Renal pelvis (tissue), 4 donors: Measurements from ENCODE around the gene ANKRD62. TPM values are rescaled to one million over a fixed set of nuclear protein-coding genes. Genes with fewer than 3 reads are reported as not detected.
"Not testable (repeated sequence)": the region's sequence is repeated elsewhere in the genome, so short reads cannot be mapped to it uniquely, and the experiment has no call there.

Source experiments
- DNase-seq: peaks from one replicate; pipeline ENCODE4 v3.0.0-alpha.2; 2013
- polyA plus RNA-seq, 3 donors: library from polyadenylated mRNA; unstranded; fragments of 120-200 nt; gene quantifications; one replicate each; pipeline ENCODE4 v1.2.1, GENCODE V29; 2013; ENCODE audit not compliant: insufficient read length in 3 of 3

ANKRD62 gene
- polyA plus RNA-seq, 3 donors, result 0.03 to 0.07 TPM; not detected in 1

GRCh38 chr18:12064086-12064763 lies 29.4 kb upstream of the ANKRD62 start:
- DNase-seq, result no peak

GRCh38 chr18:12065397-12065796 lies 28.2 kb upstream of the ANKRD62 start:
- DNase-seq, result no peak

GRCh38 chr18:12066910-12067511 lies 26.6 kb upstream of the ANKRD62 start:
- no peak for DNase-seq

GRCh38 chr18:12067671-12068070 lies 26.0 kb upstream of the ANKRD62 start:
- DNase-seq, result no peak

GRCh38 chr18:12068316-12068949 lies 25.2 kb upstream of the ANKRD62 start:
- DNase-seq, result not testable (repeated sequence)

GRCh38 chr18:12068950-12069320 lies 24.7 kb upstream of the ANKRD62 start:
- no peak for DNase-seq

GRCh38 chr18:12071066-12071465 lies 22.6 kb upstream of the ANKRD62 start:
- DNase-seq, result not testable (repeated sequence)

GRCh38 chr18:12072996-12073395 lies 20.6 kb upstream of the ANKRD62 start:
- no peak for DNase-seq

GRCh38 chr18:12074736-12075135 lies 18.9 kb upstream of the ANKRD62 start:
- DNase-seq, result no peak

- peak; percentile 36 for DNase-seq
These were observed 17.1 kb upstream of the ANKRD62 start for GRCh38 chr18:12076424-12077140.

- not testable (repeated sequence) for DNase-seq
These were observed 15.6 kb upstream of the ANKRD62 start for GRCh38 chr18:12077994-12078393.

- DNase-seq, result no peak
These were observed 14.0 kb upstream of the ANKRD62 start for GRCh38 chr18:12079491-12080237.

- DNase-seq, result no peak
These were observed 8.5 kb upstream of the ANKRD62 start for GRCh38 chr18:12085136-12085535.

- no peak for DNase-seq
These were observed 7.9 kb upstream of the ANKRD62 start for GRCh38 chr18:12085786-12086185.

GRCh38 chr18:12086249-12086648 lies 7.4 kb upstream of the ANKRD62 start:
- no peak for DNase-seq

GRCh38 chr18:12086677-12087470 lies 6.8 kb upstream of the ANKRD62 start:
- DNase-seq, result no peak

GRCh38 chr18:12087471-12088025 lies 6.1 kb upstream of the ANKRD62 start:
- DNase-seq, result no peak

- no peak for DNase-seq
These were observed 5.5 kb upstream of the ANKRD62 start for GRCh38 chr18:12088096-12088495.

- DNase-seq, result no peak
These were observed 4.8 kb upstream of the ANKRD62 start for GRCh38 chr18:12088731-12089375.

- no peak for DNase-seq
These were observed 2.0 kb upstream of the ANKRD62 start for GRCh38 chr18:12091538-12092141.
